Middle frontal gyrus (tissue), 1 donor: ENCODE measurements around the gene CMTR1.

Experiments
- DNase-seq: peaks from one replicate; pipeline ENCODE4 v3.0.0-alpha.2; 2015; ENCODE audit warnings: low spot score; ENCODE audit errors: extremely low spot score

Gene CMTR1

DNA sequence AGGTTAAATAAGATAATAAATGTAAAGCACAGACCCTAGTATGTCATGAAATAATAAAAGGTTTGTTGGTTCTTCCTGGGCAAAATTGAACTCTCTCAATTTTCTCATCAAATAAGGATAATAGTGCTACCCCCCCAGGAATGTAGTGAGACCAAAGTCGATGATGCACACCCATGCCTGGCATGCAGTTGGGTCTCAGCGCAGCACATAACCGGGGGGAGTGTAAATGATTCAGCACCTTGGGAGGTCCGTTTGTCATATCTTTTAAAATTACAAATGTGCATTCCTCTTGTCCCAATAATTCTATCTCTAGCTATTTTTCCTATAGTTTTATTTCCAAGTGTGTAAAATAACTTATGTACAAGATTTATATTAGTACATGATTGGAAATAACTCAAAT is 98.0 kb downstream of the CMTR1 start:
- no peak for DNase-seq
